ENCODE results near the gene TLE3.

Gene TLE3

GRCh38 chr15:70047386-70048197, 50.1 kb downstream of the TLE3 start:
- TF ChIP-seq, protein P1, sequence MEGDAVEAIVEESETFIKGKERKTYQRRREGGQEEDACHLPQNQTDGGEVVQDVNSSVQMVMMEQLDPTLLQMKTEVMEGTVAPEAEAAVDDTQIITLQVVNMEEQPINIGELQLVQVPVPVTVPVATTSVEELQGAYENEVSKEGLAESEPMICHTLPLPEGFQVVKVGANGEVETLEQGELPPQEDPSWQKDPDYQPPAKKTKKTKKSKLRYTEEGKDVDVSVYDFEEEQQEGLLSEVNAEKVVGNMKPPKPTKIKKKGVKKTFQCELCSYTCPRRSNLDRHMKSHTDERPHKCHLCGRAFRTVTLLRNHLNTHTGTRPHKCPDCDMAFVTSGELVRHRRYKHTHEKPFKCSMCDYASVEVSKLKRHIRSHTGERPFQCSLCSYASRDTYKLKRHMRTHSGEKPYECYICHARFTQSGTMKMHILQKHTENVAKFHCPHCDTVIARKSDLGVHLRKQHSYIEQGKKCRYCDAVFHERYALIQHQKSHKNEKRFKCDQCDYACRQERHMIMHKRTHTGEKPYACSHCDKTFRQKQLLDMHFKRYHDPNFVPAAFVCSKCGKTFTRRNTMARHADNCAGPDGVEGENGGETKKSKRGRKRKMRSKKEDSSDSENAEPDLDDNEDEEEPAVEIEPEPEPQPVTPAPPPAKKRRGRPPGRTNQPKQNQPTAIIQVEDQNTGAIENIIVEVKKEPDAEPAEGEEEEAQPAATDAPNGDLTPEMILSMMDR (conservative IDR thresholded peaks at IDR 0.05; ENCODE audit: low read depth, low read length), result no peak
- Histone ChIP-seq H3K27ac (no peak overlapping the region), H2AFZ (ENCODE audit: low read depth) (no peak overlapping the region), H3K9ac (no peak overlapping the region), H3K4me2 (no peak overlapping the region), H3K4me3 (IDR thresholded peaks at IDR 0.05; ENCODE audit: insufficient read depth, low read depth, low read length) (no peak overlapping the region), H4K20me1 (ENCODE audit: insufficient read depth) (no peaks in the 10 kb centered on the region), H3K36me3 (ENCODE audit: insufficient read depth) (peaks cover 5% of the 10 kb centered on the region; the same call in 1 of the 2 replicates), H3K4me1 (ENCODE audit: low read depth, poor library complexity, severe bottlenecking) (no peaks in the 10 kb centered on the region), H3K79me2 (ENCODE audit: insufficient read depth, low read depth) (no peaks in the 10 kb centered on the region), H3K27me3 (ENCODE audit: insufficient read depth, low read depth) (no peaks in the 10 kb centered on the region)

- no peak overlapping the region for H3K27ac ChIP-seq
- no peak overlapping the region for H3K4me3 ChIP-seq (IDR thresholded peaks at IDR 0.05; ENCODE audit: insufficient read depth, low read depth, low read length)
- H3K4me2 ChIP-seq, result no peak overlapping the region
- H3K27me3 ChIP-seq (ENCODE audit: insufficient read depth, low read depth), result no peaks in the 10 kb centered on the region
- TF ChIP-seq, protein P1 (conservative IDR thresholded peaks at IDR 0.05; ENCODE audit: low read depth, low read length), result no peak
- peaks cover 5% of the 10 kb centered on the region; the same call in 1 of the 2 replicates for H3K36me3 ChIP-seq (ENCODE audit: insufficient read depth)
- no peak overlapping the region for H3K9ac ChIP-seq
- H4K20me1 ChIP-seq (ENCODE audit: insufficient read depth), result no peaks in the 10 kb centered on the region
- no peaks in the 10 kb centered on the region for H3K79me2 ChIP-seq (ENCODE audit: insufficient read depth, low read depth)
- no peak overlapping the region for H2AFZ ChIP-seq (ENCODE audit: low read depth)
- H3K4me1 ChIP-seq (ENCODE audit: low read depth, poor library complexity, severe bottlenecking), result no peaks in the 10 kb centered on the region
Measured at GRCh38 chr15:70046679-70047369, 50.9 kb downstream of the TLE3 start.

DNA sequence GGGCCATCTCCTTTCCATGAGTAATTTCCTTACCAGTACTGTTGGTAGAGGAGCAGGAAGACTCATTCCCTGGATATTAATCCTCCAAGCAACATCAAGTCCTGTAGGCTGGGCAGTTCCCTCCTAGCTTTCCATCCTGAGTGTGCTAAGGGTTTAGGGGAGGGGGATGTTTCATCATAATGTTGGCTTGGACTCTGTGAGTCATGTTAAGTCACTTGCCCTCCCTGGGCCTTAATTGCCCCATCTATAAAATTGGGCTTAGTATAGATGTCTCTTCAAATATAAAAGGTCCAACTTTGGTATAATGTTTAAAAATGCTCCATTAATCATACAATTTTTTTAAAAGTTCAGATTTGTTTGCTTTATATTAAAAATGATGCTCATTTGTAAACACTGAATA, 52.7 kb downstream of the TLE3 start:
- Histone ChIP-seq H3K79me2 (ENCODE audit: insufficient read depth, low read depth) (no peaks in the 10 kb centered on the region), H2AFZ (ENCODE audit: low read depth) (no peak overlapping the region), H3K36me3 (ENCODE audit: insufficient read depth) (no peaks in the 10 kb centered on the region), H3K4me3 (IDR thresholded peaks at IDR 0.05; ENCODE audit: insufficient read depth, low read depth, low read length) (no peak overlapping the region), H3K4me2 (no peak overlapping the region), H4K20me1 (ENCODE audit: insufficient read depth) (no peaks in the 10 kb centered on the region), H3K4me1 (ENCODE audit: low read depth, poor library complexity, severe bottlenecking) (no peaks in the 10 kb centered on the region), H3K27ac (no peak overlapping the region), H3K27me3 (ENCODE audit: insufficient read depth, low read depth) (no peaks in the 10 kb centered on the region), H3K9ac (no peak overlapping the region)
- TF ChIP-seq, protein P1 (conservative IDR thresholded peaks at IDR 0.05; ENCODE audit: low read depth, low read length), result no peak

GRCh38 chr15:70044168-70044567, 53.5 kb downstream of the TLE3 start:
- Histone ChIP-seq H3K27ac (no peak overlapping the region), H3K4me3 (IDR thresholded peaks at IDR 0.05; ENCODE audit: insufficient read depth, low read depth, low read length) (no peak overlapping the region), H3K79me2 (ENCODE audit: insufficient read depth, low read depth) (no peaks in the 10 kb centered on the region), H3K4me1 (ENCODE audit: low read depth, poor library complexity, severe bottlenecking) (no peaks in the 10 kb centered on the region), H3K9ac (no peak overlapping the region), H3K27me3 (ENCODE audit: insufficient read depth, low read depth) (no peaks in the 10 kb centered on the region), H2AFZ (ENCODE audit: low read depth) (no peak overlapping the region), H3K36me3 (ENCODE audit: insufficient read depth) (no peaks in the 10 kb centered on the region), H3K4me2 (no peak overlapping the region), H4K20me1 (ENCODE audit: insufficient read depth) (no peaks in the 10 kb centered on the region)
- TF ChIP-seq, protein P1 (conservative IDR thresholded peaks at IDR 0.05; ENCODE audit: low read depth, low read length), result no peak
